K562 (cell line): ENCODE measurements around the gene TMEM88. TPM values are rescaled to one million over a fixed set of nuclear protein-coding genes. Genes with fewer than 3 reads are reported as not detected.

Experiments
- CGGBP1 ChIP-seq: fragments of 250-450 bp; sonication (Bioruptor Pico); IDR thresholded peaks from 2 replicates; pipeline ENCODE4 v1.9.0; 2021; ENCODE audit warnings: mild to moderate bottlenecking
- ETS2 ChIP-seq: IDR thresholded peaks from 2 replicates; pipeline ENCODE4 v1.6.1; 2016; ENCODE audit warnings: borderline replicate concordance, missing genetic modification characterization, mild to moderate bottlenecking, moderate library complexity, missing compliant biosample characterization; ENCODE audit not compliant: poor library complexity, severe bottlenecking
- HINFP ChIP-seq: fragments of 450-650 bp; conservative IDR thresholded peaks from 2 replicates; pipeline ENCODE4 v1.6.1; 2016; ENCODE audit warnings: missing genetic modification characterization, low read depth, mild to moderate bottlenecking, control low read depth, missing compliant biosample characterization
- KLF1 ChIP-seq: fragments of 450-650 bp; IDR thresholded peaks from 2 replicates; pipeline ENCODE4 v1.6.1; 2016; ENCODE audit warnings: missing genetic modification characterization, missing compliant biosample characterization
- MEIS2 ChIP-seq: fragments of 450-650 bp; IDR thresholded peaks from 2 replicates; pipeline ENCODE4 v1.6.1; 2014; ENCODE audit warnings: mild to moderate bottlenecking; ENCODE audit not compliant: partially characterized antibody
- RBM14 ChIP-seq: fragments of 200-400 bp; formaldehyde crosslinking; IDR thresholded peaks from 2 replicates; pipeline ENCODE4 v1.6.1; 2018; ENCODE audit warnings: low read depth, mild to moderate bottlenecking, low read length, moderate library complexity, borderline replicate concordance; ENCODE audit not compliant: insufficient read depth
- TOE1 ChIP-seq, 2 experiments: fragments of 450-650 bp in 1 of 2; sonication (generic) in 1 of 2; formaldehyde crosslinking in 1 of 2; IDR thresholded peaks; 2 replicates each; pipeline versions ENCODE4 v1.7.1 to v1.8.0; 2016 to 2022; ENCODE audit warnings: borderline replicate concordance in 2 of 2, mild to moderate bottlenecking in 2 of 2, antibody characterized with exemption in 1 of 2, inconsistent platforms in 1 of 2, low read depth in 1 of 2, missing genetic modification reagents in 1 of 2, moderate library complexity in 1 of 2
- XRCC3 ChIP-seq: fragments of 450-650 bp; IDR thresholded peaks from 2 replicates; pipeline ENCODE4 v1.6.1; 2017; ENCODE audit warnings: mild to moderate bottlenecking, moderate library complexity
- XRCC5 ChIP-seq: fragments of 200-400 bp; formaldehyde crosslinking; IDR thresholded peaks from 2 replicates; pipeline ENCODE4 v1.6.1; 2017; ENCODE audit warnings: low read depth, mild to moderate bottlenecking, low read length
- ZEB2 ChIP-seq: fragments of 450-650 bp; IDR thresholded peaks from 2 replicates; pipeline ENCODE4 v1.6.1; 2016
- ZNF197 ChIP-seq: fragments of 200-800 bp; sonication (Bioruptor generic); IDR thresholded peaks from 2 replicates; pipeline ENCODE4 v1.6.1; 2016; ENCODE audit warnings: low read depth, missing genetic modification characterization, missing compliant biosample characterization
- ZNF232 ChIP-seq: sonication (generic); formaldehyde crosslinking; IDR thresholded peaks from 2 replicates; pipeline ENCODE4 v1.8.0; 2022; ENCODE audit warnings: mild to moderate bottlenecking, missing genetic modification reagents
- ZNF263 ChIP-seq: sonication (generic); formaldehyde crosslinking; IDR thresholded peaks from 2 replicates; pipeline ENCODE4 v1.8.0; 2022; ENCODE audit warnings: mild to moderate bottlenecking, missing genetic modification reagents, borderline replicate concordance
- ZNF583 ChIP-seq: fragments of 250-450 bp; sonication (Bioruptor Pico); IDR thresholded peaks from 2 replicates; pipeline ENCODE4 v1.4.0; 2020
- ZNF586 ChIP-seq: fragments of 450-650 bp; formaldehyde crosslinking; conservative IDR thresholded peaks from 2 replicates; pipeline ENCODE4 v1.4.0; 2020; ENCODE audit warnings: mild to moderate bottlenecking, moderate library complexity
- polyA plus RNA-seq, 8 experiments: library from polyadenylated mRNA; depleted of rRNA in 4 of 8; stranded (reverse) in 5 of 8; unstranded in 3 of 8; fragments of >200 nt; fragmentation: Nextera tagmentation in 2 of 8; fragmentation: Illumina TruSeq in 1 of 8; extraction: Ambion mirVana in 2 of 8; extraction: Trizol in 1 of 8; gene quantifications; 2 replicates each; pipeline versions ENCODE4 v1.2.1 to v1.2.3, GENCODE V29; 2011 to 2014; ENCODE audit warnings: inconsistent platforms in 1 of 8, missing spikeins in 1 of 8
- total RNA-seq, 7 experiments: library from RNA; depleted of rRNA in 6 of 7; stranded (reverse); fragments of >200 nt in 6 of 7; fragmentation: Illumina TruSeq in 2 of 7; extraction: Trizol in 2 of 7; gene quantifications; 2 replicates each; pipeline versions ENCODE4 v1.2.1 to v1.2.3, GENCODE V29; 2011 to 2021; ENCODE audit warnings: low replicate concordance in 1 of 7
- TF ChIP-seq, protein P1 (sequence below): fragments of 200-400 bp; formaldehyde crosslinking; IDR thresholded peaks from 2 replicates; pipeline ENCODE4 v1.6.1; 2017; ENCODE audit warnings: mild to moderate bottlenecking, low read depth, low read length, moderate library complexity
- TF ChIP-seq, protein P2 (sequence below): IDR thresholded peaks from 2 replicates; pipeline ENCODE4 v1.6.1; 2012; ENCODE audit warnings: low read depth, low read length, improper control_type of control experiment, borderline replicate concordance
- TF ChIP-seq, protein P3 (sequence below): fragments of 250-450 bp; sonication (Bioruptor Pico); IDR thresholded peaks from 2 replicates; pipeline ENCODE4 v1.4.0; 2020; ENCODE audit warnings: borderline replicate concordance

TMEM88 gene
- total and polyA plus RNA-seq, 9 of the 15 experiments (the other 6 are each of a cell fraction or from before 2014, with no cell fraction given), result 0.10 to 1.4 (median 0.36) TPM; not detected in 3

GRCh38 chr17:7836596-7837407 is 18.1 kb upstream of the TMEM88 start (continued):
- TF ChIP-seq CGGBP1 (CRISPR knock-in tag) (no peak), ZNF583 (CRISPR knock-in tag) (no peak), XRCC5 (peak; percentile 97; the same call in 1 of the 2 replicates), ETS2 (no peak), KLF1 (tag) (peak; percentile 47; the same call in 1 of the 2 replicates), XRCC3 (no peak), HINFP (tag) (no peak), RBM14 (no peak), ZEB2 (peak; percentile 55; the same call in 1 of the 2 replicates), ZNF586 (CRISPR knock-in tag) (no peak), MEIS2 (no peak), ZNF232 (no peak), ZNF197 (CRISPR knock-in tag) (no peak), TOE1 (IDR thresholded peaks at IDR 0.05; ENCODE audit: borderline replicate concordance) (peak; percentile 95), TOE1 (CRISPR knock-in tag; IDR thresholded peaks at IDR 0.05; ENCODE audit: borderline replicate concordance, low read depth) (no peak), ZNF263 (CRISPR knock-in tag) (peak; percentile 89; the same call in 1 of the 2 replicates)
- TF ChIP-seq, protein P1, sequence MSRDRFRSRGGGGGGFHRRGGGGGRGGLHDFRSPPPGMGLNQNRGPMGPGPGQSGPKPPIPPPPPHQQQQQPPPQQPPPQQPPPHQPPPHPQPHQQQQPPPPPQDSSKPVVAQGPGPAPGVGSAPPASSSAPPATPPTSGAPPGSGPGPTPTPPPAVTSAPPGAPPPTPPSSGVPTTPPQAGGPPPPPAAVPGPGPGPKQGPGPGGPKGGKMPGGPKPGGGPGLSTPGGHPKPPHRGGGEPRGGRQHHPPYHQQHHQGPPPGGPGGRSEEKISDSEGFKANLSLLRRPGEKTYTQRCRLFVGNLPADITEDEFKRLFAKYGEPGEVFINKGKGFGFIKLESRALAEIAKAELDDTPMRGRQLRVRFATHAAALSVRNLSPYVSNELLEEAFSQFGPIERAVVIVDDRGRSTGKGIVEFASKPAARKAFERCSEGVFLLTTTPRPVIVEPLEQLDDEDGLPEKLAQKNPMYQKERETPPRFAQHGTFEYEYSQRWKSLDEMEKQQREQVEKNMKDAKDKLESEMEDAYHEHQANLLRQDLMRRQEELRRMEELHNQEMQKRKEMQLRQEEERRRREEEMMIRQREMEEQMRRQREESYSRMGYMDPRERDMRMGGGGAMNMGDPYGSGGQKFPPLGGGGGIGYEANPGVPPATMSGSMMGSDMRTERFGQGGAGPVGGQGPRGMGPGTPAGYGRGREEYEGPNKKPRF, result no peak
- TF ChIP-seq, protein P2, sequence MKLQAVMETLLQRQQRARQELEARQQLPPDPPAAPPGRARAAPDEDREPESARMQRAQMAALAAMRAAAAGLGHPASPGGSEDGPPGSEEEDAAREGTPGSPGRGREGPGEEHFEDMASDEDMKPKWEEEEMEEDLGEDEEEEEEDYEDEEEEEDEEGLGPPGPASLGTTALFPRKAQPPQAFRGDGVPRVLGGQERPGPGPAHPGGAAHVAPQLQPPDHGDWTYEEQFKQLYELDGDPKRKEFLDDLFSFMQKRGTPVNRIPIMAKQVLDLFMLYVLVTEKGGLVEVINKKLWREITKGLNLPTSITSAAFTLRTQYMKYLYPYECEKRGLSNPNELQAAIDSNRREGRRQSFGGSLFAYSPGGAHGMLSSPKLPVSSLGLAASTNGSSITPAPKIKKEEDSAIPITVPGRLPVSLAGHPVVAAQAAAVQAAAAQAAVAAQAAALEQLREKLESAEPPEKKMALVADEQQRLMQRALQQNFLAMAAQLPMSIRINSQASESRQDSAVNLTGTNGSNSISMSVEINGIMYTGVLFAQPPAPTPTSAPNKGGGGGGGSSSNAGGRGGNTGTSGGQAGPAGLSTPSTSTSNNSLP, result 0 out of 2 replicates have a peak, but pooled peaks have one; percentile 24
- TF ChIP-seq, protein P3, sequence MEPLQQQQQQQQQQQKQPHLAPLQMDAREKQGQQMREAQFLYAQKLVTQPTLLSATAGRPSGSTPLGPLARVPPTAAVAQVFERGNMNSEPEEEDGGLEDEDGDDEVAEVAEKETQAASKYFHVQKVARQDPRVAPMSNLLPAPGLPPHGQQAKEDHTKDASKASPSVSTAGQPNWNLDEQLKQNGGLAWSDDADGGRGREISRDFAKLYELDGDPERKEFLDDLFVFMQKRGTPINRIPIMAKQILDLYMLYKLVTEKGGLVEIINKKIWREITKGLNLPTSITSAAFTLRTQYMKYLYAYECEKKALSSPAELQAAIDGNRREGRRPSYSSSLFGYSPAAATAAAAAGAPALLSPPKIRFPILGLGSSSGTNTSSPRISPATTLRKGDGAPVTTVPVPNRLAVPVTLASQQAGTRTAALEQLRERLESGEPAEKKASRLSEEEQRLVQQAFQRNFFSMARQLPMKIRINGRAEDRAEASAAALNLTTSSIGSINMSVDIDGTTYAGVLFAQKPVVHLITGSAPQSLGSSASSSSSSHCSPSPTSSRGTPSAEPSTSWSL (CRISPR knock-in tag), result no peak
